8988T (cell line): Measurements from ENCODE around the gene DPP4.

Source experiments
- DNase-seq: peaks from one replicate; pipeline ENCODE4 v3.0.0; 2011

DPP4 gene

DNA sequence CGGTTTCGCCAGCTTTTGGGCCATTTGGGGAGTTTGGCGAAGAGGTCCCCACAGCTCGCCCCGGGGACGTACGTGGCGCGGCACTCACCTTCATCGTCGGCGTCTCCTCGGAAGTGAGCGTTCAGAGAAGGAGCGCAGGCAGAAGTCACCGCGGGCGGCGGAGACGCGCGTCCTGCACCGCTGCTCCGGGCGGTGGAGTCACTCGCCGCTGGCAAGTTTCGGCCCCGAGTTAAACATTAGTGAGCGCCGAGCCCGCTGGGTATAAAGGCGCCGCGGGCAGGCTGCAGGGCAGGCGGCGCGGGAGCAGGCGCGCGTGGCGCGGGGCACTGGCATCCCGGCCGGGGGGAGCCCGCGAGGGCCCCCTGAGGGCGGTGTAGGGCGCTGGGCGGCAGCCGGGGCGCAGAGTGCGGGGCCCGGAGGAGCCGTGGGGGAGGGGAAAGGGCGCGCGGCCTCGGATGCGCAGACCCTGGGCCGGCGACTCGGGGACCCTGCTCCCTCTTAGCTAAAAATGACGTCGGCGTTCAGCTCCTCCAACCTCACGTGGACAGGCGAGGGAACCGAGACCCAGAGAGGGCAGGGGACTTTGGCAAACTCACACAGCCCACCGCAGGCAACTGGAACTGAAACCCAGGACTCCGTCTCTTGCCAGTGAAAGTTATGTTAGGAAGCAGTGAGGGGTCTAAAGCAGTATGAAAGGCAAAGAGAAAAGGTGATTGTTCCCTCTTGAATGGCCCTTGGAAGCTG, at the start of gene DPP4:
TSS of gene DPP4 (minus strand) at position 328 of the 744 bp plus-strand sequence. CDS start at position 94, 234 bp downstream.
- peak; percentile 73 for DNase-seq

DNA sequence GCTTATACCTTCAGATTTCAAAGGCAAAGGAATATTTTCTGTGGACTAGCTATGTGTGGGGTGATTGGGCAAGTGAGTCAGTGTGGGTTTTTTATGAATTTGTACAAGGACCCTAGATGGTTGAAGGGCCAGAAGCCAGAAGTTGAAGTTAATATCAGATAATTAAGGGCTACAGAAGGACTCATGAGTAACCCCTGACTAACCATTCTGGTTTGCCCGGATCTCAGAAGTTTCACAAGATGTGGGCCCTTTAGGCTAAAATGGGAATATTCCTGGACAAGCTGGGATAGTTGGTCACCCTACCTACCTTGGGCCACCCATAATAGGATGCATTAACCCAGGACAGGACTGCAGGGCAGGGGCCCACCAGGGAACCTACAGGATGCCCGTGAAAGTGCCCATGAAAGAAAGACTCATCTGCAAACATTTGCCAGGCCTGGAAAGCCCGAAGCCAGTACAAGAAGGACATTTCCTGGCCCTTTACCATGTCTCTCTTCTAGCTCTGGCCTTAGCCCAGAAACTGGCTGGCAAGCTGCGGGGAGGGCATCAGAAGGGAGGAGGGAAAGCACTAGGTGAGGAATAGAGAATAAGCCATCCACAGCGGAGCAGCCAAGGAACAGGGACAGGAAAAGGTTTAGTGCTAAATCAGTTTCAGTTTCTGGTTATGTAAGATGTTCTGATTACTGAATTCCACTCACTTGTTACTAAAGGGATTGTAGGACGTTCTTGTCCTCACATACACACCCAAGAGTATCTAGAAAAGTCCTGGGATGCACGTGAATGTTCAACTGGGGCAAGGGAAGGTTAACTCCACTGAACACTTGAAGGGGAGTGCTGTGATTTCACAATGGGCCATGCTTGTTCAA, 44.4 kb upstream of the DPP4 start:
- DNase-seq: no peak

DNA sequence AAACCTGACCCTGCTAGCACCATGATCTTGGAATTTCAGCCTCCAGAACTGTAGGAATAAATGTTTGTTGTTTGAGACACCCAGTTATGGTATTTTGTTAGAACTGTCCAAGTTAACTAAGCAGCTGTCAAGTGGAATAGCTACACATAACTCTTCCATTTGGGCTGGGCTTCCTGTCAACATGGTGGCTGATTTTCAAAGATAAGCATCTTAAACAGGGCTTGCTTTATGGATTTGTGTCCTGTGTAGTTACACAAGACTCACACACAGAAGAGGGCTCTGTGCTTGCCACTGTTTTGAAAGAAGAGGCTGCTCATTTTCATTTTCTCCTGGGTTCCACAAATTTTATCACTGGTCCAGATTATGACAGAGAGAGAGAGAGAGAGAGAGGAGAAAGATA, 42.3 kb upstream of the DPP4 start:
- no peak for DNase-seq

DNA sequence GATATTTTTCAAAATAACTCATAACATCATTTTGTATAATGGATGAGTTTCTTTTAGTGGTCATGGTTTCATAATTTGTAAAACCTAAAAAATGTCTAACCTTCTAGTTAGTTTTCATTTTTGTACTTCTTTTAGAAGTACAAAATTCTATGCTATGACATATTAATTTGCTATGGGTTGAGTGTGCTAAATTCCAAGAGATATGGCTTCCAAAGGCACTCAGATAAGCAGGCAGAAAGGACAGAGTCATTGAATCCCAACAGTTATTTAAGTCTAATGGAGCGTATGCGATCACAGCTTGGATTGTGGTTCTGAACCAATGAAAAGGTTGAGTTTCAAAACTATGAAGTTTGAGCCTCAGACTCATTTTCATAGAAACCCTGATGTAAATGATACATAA, 41.1 kb upstream of the DPP4 start:
- DNase-seq: no peak

DNA sequence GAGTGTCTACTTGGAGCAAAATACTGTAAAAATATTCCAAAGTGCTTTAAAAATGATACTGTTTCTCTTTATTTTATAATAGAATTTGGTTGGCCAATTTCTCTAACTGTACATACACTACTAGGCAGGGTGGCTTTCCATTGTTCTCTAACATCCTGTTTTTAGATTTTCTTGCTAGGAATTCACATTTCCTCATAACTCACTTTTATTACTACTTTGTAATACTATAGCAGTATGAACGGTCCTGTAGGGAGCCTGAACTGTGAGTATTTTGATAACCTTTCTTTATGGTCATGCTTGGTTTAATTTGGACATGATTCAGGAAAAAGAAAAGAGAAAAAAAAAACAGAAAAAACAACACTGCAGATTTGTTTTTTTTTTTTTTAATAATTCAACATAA, 40.3 kb upstream of the DPP4 start:
- no peak for DNase-seq

GRCh38 chr2:162113776-162114168, 39.8 kb upstream of the DPP4 start:
- no peak for DNase-seq

GRCh38 chr2:162113088-162113775, 39.2 kb upstream of the DPP4 start:
- DNase-seq: no peak

DNA sequence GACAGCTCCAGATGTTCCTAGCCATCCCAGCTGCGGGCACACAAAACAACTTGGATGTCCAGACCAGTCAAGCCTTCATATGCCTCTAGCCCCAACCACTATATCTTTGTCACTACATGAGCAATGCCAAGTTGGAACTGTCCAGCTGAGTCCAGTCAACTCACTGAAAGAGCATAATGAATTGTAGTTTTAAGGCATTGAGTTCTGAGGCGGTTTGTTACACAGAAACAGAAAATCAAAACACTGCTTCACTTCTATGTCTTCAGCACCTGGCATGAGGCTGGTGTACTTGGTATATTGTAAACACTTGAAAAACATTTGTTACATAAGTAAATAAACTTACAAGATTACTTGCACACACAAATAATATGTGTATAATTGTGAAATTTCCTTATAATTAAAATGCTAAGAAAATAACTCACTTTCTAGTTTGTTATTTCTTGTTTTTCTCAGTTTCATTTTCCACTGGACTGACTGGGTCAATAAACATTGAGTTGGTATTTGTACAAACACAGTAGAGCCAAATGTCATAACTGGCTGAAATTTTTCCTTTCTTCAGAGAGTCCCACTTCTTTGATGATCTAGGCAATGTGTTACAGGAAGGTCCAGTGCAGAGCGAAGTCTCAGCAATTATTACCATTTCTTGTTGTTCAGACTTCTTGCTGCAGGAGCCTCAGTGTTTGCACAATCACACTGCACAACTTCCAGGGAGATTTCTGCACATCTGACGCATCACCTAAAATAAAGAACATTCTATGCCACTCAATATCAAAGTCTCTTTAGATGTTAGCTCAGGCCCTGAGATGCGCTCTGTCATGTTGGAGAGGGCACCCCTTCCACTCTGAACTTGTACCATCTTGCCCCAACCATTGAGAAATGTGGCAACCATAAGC, 38.2 kb upstream of the DPP4 start:
- DNase-seq: no peak

- DNase-seq: no peak
Observed at GRCh38 chr2:162107361-162107901, 33.4 kb upstream of the DPP4 start.

DNA sequence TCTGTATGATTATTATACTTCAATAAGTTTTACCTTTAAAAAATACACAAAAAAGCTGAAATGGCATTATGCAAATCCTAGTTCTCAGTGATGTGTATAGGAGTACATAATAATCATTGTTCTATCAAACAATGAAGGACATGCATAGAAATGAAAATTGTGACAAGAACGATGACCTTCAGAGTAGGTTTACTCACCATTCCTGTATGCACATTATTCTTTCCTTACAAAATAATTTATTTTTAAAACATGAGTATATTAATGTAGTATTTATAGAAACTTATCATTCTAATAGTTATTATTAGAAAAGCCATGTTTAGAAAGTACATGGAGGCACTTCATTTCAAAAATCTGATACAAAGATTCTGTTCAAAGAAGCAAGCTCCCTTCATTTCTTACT, 32.7 kb upstream of the DPP4 start:
- DNase-seq: no peak

DNA sequence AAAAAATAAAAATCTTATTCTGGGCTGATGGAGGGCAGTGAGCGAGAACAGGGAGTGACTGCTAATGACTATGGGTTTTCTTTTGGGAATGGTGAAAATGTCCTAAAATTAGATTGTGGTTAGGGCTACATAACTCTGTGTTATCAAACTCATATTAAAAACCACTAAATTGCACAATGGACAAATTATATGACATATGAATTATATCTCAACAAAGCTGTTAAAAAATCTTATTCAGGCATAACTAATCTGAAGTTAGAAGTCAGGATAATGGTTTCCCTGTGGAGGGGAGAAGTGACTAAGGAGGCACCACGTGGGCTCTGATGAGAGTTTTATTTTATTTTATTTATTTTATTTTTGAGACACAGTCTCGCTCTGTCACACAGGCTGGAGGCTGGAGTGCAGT, 32.1 kb upstream of the DPP4 start:
- no peak for DNase-seq

DNA sequence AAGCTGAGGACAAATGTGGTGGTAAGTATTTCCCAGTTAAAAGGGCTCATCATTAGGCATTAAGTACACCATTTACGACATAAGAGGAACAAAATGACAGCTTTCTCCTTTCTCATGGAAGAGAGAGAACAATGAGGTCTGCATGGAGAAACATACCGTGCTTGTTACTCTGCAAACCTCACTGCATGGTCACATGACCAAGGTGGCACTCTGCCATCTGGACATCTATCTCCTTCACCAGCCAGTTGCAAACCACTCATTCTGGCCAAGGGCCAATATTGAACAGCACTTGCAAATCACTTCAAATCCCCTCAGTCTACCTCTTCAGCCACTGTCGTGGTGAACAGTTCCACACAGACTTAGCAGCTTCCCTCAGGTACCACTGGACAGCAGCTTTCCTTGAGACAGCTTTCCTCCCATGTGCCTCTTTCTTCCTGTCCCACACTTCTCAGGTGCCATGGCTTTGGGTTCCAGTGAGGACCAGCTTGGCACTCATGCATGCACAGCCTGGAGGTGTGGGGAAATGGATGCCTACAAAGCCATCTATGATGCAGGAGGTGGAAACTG, 29.5 kb upstream of the DPP4 start:
- DNase-seq: no peak

GRCh38 chr2:162100579-162100978, 26.6 kb upstream of the DPP4 start:
- no peak for DNase-seq

GRCh38 chr2:162099836-162100235, 25.8 kb upstream of the DPP4 start:
- no peak for DNase-seq

DNA sequence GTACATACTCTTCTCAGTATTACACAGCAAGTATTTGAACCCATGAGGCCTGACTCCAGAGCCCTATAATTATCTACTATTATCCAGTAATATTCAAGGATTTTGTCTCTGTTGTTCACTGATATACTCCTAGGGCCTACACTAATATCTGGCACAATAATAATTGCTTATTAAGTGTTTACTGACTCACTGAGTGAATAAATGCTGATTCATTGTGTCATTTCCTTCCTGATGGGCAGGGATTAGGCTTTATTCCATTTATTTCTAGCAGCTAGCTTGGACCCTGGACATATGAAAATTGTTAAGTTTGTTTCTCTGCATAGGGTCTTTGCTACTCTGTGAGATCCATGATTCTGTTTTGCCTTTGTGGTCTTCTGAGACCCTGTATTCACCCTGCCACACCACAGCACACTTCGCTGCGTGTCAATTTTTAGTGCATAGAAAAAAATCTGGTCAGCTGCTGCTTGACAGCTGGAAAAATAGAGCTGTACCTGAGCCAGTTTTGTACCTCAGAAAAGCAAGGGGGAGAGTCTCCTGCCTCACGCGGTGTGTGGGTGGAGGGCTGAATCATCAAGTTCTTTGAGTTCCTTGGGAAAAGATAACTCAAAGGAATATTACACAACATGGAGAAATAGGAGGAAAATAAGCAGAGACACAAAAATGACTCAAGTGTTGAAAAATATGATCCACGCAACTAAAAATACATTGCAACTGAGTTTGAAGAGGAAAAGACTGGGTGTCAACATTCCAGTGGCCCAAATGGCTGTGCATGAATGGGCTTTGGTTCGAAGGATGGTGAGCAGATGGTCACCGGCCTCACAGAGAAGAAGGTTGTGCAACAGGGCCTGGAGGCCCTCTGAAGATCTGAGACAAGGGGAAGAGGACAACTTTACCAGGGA, 18.9 kb upstream of the DPP4 start:
- DNase-seq: no peak

GRCh38 chr2:162092008-162092390, 18.0 kb upstream of the DPP4 start:
- DNase-seq: no peak

DNA sequence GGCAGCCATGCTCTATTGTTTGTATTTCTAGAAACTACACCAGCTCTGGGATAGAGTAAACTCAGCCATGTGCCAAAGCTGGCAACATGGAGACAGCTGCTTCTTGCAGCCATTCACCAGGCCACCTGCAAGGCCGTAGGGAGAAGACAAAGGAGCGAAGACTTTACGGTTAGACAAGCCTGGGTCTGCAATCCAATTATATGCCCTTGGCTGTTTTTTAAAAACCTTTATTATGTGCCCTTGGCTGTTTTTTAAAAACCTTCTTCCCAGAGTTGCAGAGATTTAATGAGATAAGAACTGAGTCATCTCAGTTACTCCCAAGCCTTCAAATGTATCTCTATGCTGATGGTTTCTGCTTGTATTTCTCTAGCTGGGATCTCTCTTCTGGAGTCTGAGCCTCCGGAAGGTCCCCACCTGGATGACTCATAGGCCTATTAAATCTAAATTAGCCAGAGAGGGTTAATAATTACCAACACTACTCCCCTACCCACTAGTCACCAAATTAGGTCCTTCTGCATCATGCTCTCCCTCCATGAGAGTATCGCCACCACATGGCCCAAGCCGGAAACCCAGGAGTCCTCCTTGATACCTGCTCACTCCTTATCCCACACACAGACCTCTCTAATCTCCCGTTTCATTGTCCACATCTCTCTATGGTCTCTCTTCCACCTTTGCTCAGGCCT, 17.5 kb upstream of the DPP4 start:
- DNase-seq: no peak

- no peak for DNase-seq
Observed at GRCh38 chr2:162090109-162090508, 16.1 kb upstream of the DPP4 start.

- no peak for DNase-seq
Observed at GRCh38 chr2:162086904-162087303, 12.9 kb upstream of the DPP4 start.
